HepG2 (cell line): ENCODE measurements around the gene TRUB1. TPM values are rescaled to one million over a fixed set of nuclear protein-coding genes. Genes with fewer than 3 reads are reported as not detected.

ENCODE experiments used
- ATAC-seq: fragments of 200-7000 bp; cut with Tn5 transposase; 3 replicates; pipeline ENCODE4 v1.9.1; 2020; ENCODE audit warnings: mild to moderate bottlenecking, moderate library complexity
- BruUV-seq: library from RNA; stranded (reverse); fragments of 400-500 nt; replicated peaks from 2 replicates; lab custom pipeline; 2021; lab: Mats Ljungman, UMichigan
- CTCF ChIA-PET: fragments of 300-600 bp; formaldehyde crosslinking; extraction: SDS; loops from one replicate; lab custom pipeline; 2021; ENCODE audit warnings: low total read pairs, inconsistent platforms, low intra/inter-chr PET ratio; lab: Yijun Ruan, JAX
- POLR2A ChIA-PET: fragments of 350-600 bp; sonication (Branson Sonifier 250); formaldehyde crosslinking; loops from one replicate; lab custom pipeline; 2020; ENCODE audit warnings: antibody characterized with exemption, inconsistent platforms; lab: Yijun Ruan, JAX
- DNase-seq: peaks from one replicate; pipeline ENCODE4 v3.0.0-alpha.2; 2015; ENCODE audit warnings: low spot score
- FAIRE-seq: peaks from 3 replicates; lab custom pipeline; 2011; peaks lifted over from hg19 to GRCh38; lab: Jason Lieb, UNC
- H2AFZ ChIP-seq: one replicate; pipeline ENCODE4 v1.6.1; 2011; ENCODE audit warnings: low read length, inconsistent platforms
- H3K27ac ChIP-seq: fragments of 300-600 bp; 3 replicates; pipeline ENCODE4 v1.8.0; 2011; ENCODE audit warnings: mixed run types, mild to moderate bottlenecking, mixed read lengths, low read length, inconsistent platforms; ENCODE audit not compliant: insufficient read depth; ENCODE audit errors: extremely low read length
- H3K27me3 ChIP-seq, 2 experiments: fragments of 200-600 bp in 1 of 2; 2 replicates in 1 of 2; 3 replicates in 1 of 2; pipeline versions ENCODE4 v1.6.0 to v1.8.0; 2011; ENCODE audit warnings: low read length in 2 of 2, mild to moderate bottlenecking in 2 of 2, moderate library complexity in 2 of 2, inconsistent platforms in 1 of 2; ENCODE audit not compliant: insufficient read depth in 2 of 2, control insufficient read depth in 1 of 2
- H3K36me3 ChIP-seq, 2 experiments: fragments of 200-600 bp in 1 of 2; replicated peaks in 1 of 2; 2 replicates in 1 of 2; 3 replicates in 1 of 2; pipeline versions ENCODE4 v1.5.1 to v1.8.0; 2011; ENCODE audit warnings: low read length in 2 of 2, inconsistent platforms in 1 of 2; ENCODE audit not compliant: insufficient read depth in 2 of 2, control insufficient read depth in 1 of 2
- H3K4me1 ChIP-seq: 2 replicates; pipeline ENCODE4 v1.5.1; 2012; ENCODE audit warnings: low read length, inconsistent platforms; ENCODE audit not compliant: insufficient read depth
- H3K4me2 ChIP-seq: 2 replicates; pipeline ENCODE4 v1.6.0; 2011; ENCODE audit warnings: low read depth, low read length, inconsistent platforms
- H3K4me3 ChIP-seq, 3 experiments: fragments of 200-600 bp in 1 of 3; sonication (generic), shearing (Covaris generic) in 1 of 3; replicated peaks in 1 of 3; 2 replicates each; pipeline ENCODE4 v1.5.1; 2011 to 2016; ENCODE audit warnings: low read length in 3 of 3, inconsistent platforms in 2 of 3, low read depth in 2 of 3, mild to moderate bottlenecking in 2 of 3, control low read depth in 1 of 3, mixed read lengths in 1 of 3; ENCODE audit not compliant: insufficient read depth in 1 of 3
- H3K79me2 ChIP-seq: one replicate; pipeline ENCODE4 v1.6.1; 2011; ENCODE audit warnings: low read length, inconsistent platforms; ENCODE audit not compliant: insufficient read depth
- H3K9ac ChIP-seq: 2 replicates; pipeline ENCODE4 v1.6.0; 2011; ENCODE audit warnings: mild to moderate bottlenecking, low read depth, low read length, inconsistent platforms; ENCODE audit not compliant: insufficient read depth
- H3K9me3 ChIP-seq: 2 replicates; pipeline ENCODE4 v1.5.1; 2012; ENCODE audit warnings: mild to moderate bottlenecking, low read length
- H4K20me1 ChIP-seq: 2 replicates; pipeline ENCODE4 v1.6.0; 2011; ENCODE audit warnings: inconsistent platforms, mild to moderate bottlenecking, low read length, moderate library complexity; ENCODE audit not compliant: insufficient read depth
- DRAP1 ChIP-seq: IDR thresholded peaks from 2 replicates; pipeline ENCODE4 v1.6.1; 2016; ENCODE audit warnings: missing genetic modification reagents, missing compliant biosample characterization
- KLF6 ChIP-seq: IDR thresholded peaks from 2 replicates; pipeline ENCODE4 v1.8.0; 2016; ENCODE audit warnings: missing biosample characterization, missing genetic modification reagents
- MYNN ChIP-seq: sonication (generic); formaldehyde crosslinking; IDR thresholded peaks from 2 replicates; pipeline ENCODE4 v1.4.0; 2020; ENCODE audit warnings: mild to moderate bottlenecking, low read depth, missing genetic modification reagents
- PBX3 ChIP-seq: sonication (generic); formaldehyde crosslinking; IDR thresholded peaks from 2 replicates; pipeline ENCODE4 v1.8.1; 2023; ENCODE audit warnings: missing genetic modification reagents, inconsistent platforms, borderline replicate concordance
- SRSF1 ChIP-seq: fragments of 200-400 bp; formaldehyde crosslinking; optimal IDR thresholded peaks from 2 replicates; pipeline ENCODE3; 2017; ENCODE audit warnings: mild to moderate bottlenecking, low read depth, low read length, moderate library complexity
- TBP ChIP-seq: sonication (generic); formaldehyde crosslinking; IDR thresholded peaks from 2 replicates; pipeline ENCODE4 v1.5.0; 2020; ENCODE audit warnings: missing genetic modification reagents
- TMF1 ChIP-seq: sonication (generic); formaldehyde crosslinking; IDR thresholded peaks from 2 replicates; pipeline ENCODE4 v1.8.1; 2022; ENCODE audit warnings: low read depth, missing genetic modification reagents
- ZBTB26 ChIP-seq: IDR thresholded peaks from 2 replicates; pipeline ENCODE4 v1.6.1; 2016; ENCODE audit warnings: missing compliant biosample characterization, missing genetic modification reagents, borderline replicate concordance
- ZBTB39 ChIP-seq: sonication (generic); formaldehyde crosslinking; IDR thresholded peaks from 2 replicates; pipeline ENCODE4 v1.5.0; 2020; ENCODE audit warnings: missing genetic modification reagents
- ZNF234 ChIP-seq: sonication (generic); formaldehyde crosslinking; conservative IDR thresholded peaks from 2 replicates; pipeline ENCODE4 v1.5.1; 2020; ENCODE audit warnings: mild to moderate bottlenecking, missing genetic modification reagents
- ZNF256 ChIP-seq: sonication (generic); formaldehyde crosslinking; conservative IDR thresholded peaks from 2 replicates; pipeline ENCODE4 v1.4.0; 2020; ENCODE audit warnings: missing genetic modification reagents
- ZNF552 ChIP-seq: sonication (generic); formaldehyde crosslinking; IDR thresholded peaks from 2 replicates; pipeline ENCODE4 v1.9.0; 2022; ENCODE audit warnings: missing genetic modification reagents, mild to moderate bottlenecking, borderline replicate concordance
- ZNF557 ChIP-seq: sonication (generic); formaldehyde crosslinking; IDR thresholded peaks from 2 replicates; pipeline ENCODE4 v1.4.0; 2020; ENCODE audit warnings: missing genetic modification reagents
- ZNF678 ChIP-seq: sonication (generic); formaldehyde crosslinking; IDR thresholded peaks from 2 replicates; pipeline ENCODE4 v1.4.0; 2020; ENCODE audit warnings: mild to moderate bottlenecking, missing genetic modification reagents
- ZNF724P ChIP-seq: sonication (generic); formaldehyde crosslinking; IDR thresholded peaks from 2 replicates; pipeline ENCODE4 v1.8.0; 2022; ENCODE audit warnings: missing genetic modification reagents, borderline replicate concordance
- ZNF839 ChIP-seq: sonication (generic); formaldehyde crosslinking; IDR thresholded peaks from 2 replicates; pipeline ENCODE4 v1.4.0; 2020; ENCODE audit warnings: missing genetic modification reagents, mild to moderate bottlenecking, borderline replicate concordance
- WGBS: methylation state at CpG from one replicate; pipeline ENCODE4 v1.1.6; 2017; ENCODE audit warnings: low lambda C conversion rate; 5-methylcytosine and 5-hydroxymethylcytosine counted together
- in situ Hi-C: cut with HindIII; loops from 2 replicates; pipeline ENCODE4 v1.10.0; 2017; ENCODE audit warnings: low pct_unique_long_range_greater_than_20kb; ENCODE audit not compliant: extremely low pct_ligation_motif_present
- intact Hi-C: fragments of 100-400 bp; cut with micrococcal nuclease; formaldehyde crosslinking; loops from one replicate; pipeline ENCODE4 v1.10.0; 2022; ENCODE audit not compliant: unreplicated experiment
- polyA plus RNA-seq, 8 experiments: library from polyadenylated mRNA; depleted of rRNA in 3 of 8; stranded (reverse) in 7 of 8; unstranded in 1 of 8; fragments of >200 nt; fragmentation: Illumina TruSeq in 4 of 8; extraction: Trizol in 4 of 8; gene quantifications; 2 replicates each; pipeline versions ENCODE4 v1.2.1 to v1.2.3, GENCODE V29; 2011 to 2016; ENCODE audit warnings: low read depth in 4 of 8, missing spikeins in 1 of 8, mixed read lengths in 1 of 8; ENCODE audit not compliant: insufficient read depth in 1 of 8
- total RNA-seq, 5 experiments: library from RNA; depleted of rRNA; stranded (reverse); fragments of >200 nt; fragmentation: Illumina TruSeq; extraction: Trizol; gene quantifications; 2 replicates each; pipeline ENCODE4 v1.2.3, GENCODE V29; 2016; ENCODE audit warnings: low read depth in 1 of 5
- TF ChIP-seq, protein P1 (sequence below): sonication (generic); formaldehyde crosslinking; IDR thresholded peaks from 2 replicates; pipeline ENCODE4 v1.4.0; 2020; ENCODE audit warnings: missing genetic modification reagents

The TRUB1 gene
- total and polyA plus RNA-seq, 2 of the 13 experiments (the other 11 are each of a cell fraction or from before 2014, with no cell fraction given) = 10.6 to 38.9 TPM

DNA sequence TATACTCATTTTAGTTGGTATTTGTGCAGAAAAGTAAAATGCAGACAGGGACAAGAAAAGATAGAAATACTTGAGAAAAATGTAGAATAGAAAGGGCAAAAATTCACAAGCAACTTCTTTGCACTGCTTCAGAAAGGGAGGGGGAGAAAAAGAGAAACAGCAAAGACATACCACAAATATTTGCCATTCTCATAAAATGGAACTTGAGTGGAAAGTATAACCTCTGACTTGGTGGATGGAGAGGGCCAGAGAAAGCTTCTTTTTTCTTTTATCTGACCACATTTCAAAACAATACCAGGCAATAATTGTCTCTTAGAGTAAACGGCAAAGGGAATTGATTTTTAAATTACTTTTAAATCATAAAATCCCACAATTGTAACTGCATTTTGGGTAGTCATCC is 35.8 kb upstream of the TRUB1 start:
- no peak overlapping the region for H3K27ac ChIP-seq
- DNase-seq = no peak
- WGBS = 3% methylated on average over 1 of the region's 1 CpG

More for the DNA sequence above, 35.8 kb upstream of the TRUB1 start:
- intact Hi-C loops = no loop called here
- Histone ChIP-seq H3K36me3 (no peaks in the 10 kb centered on the region), H3K4me3 (no peak overlapping the region), H3K4me2 (no peak overlapping the region), H3K9ac (no peak overlapping the region), H3K27me3 (no peaks in the 10 kb centered on the region), H3K4me1 (peaks cover 14% of the 10 kb centered on the region), H3K9me3 (no peaks in the 10 kb centered on the region), H2AFZ (no peak overlapping the region), H3K79me2 (no peaks in the 10 kb centered on the region), H4K20me1 (no peaks in the 10 kb centered on the region)
- ChIA-PET CTCF (no interaction called here), POLR2A (no interaction called here)
- FAIRE-seq (no peak), ATAC-seq (no peak)
- in situ Hi-C loops = no loop called here
- no TSS peak for BruUV-seq
- no peak for TF ChIP-seq DRAP1
- TF ChIP-seq ZNF678 (CRISPR knock-in tag) = no peak
- TF ChIP-seq KLF6 (CRISPR knock-in tag) = no peak
- TF ChIP-seq, protein P1, sequence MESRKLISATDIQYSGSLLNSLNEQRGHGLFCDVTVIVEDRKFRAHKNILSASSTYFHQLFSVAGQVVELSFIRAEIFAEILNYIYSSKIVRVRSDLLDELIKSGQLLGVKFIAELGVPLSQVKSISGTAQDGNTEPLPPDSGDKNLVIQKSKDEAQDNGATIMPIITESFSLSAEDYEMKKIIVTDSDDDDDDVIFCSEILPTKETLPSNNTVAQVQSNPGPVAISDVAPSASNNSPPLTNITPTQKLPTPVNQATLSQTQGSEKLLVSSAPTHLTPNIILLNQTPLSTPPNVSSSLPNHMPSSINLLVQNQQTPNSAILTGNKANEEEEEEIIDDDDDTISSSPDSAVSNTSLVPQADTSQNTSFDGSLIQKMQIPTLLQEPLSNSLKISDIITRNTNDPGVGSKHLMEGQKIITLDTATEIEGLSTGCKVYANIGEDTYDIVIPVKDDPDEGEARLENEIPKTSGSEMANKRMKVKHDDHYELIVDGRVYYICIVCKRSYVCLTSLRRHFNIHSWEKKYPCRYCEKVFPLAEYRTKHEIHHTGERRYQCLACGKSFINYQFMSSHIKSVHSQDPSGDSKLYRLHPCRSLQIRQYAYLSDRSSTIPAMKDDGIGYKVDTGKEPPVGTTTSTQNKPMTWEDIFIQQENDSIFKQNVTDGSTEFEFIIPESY = no peak
- no peak for TF ChIP-seq MYNN (CRISPR knock-in tag)
- no peak for TF ChIP-seq ZBTB26 (CRISPR knock-in tag)
- TF ChIP-seq SRSF1 = no peak
- TF ChIP-seq ZNF552 = no peak
- no peak for TF ChIP-seq ZNF839 (CRISPR knock-in tag)
- no peak for TF ChIP-seq ZNF557
- no peak for TF ChIP-seq TMF1
- TF ChIP-seq PBX3 = no peak
- no peak for TF ChIP-seq ZNF234 (CRISPR knock-in tag)
- TF ChIP-seq ZBTB39 (CRISPR knock-in tag) = no peak
- TF ChIP-seq ZNF724P = no peak
- no peak for TF ChIP-seq TBP
- TF ChIP-seq ZNF256 (CRISPR knock-in tag) = no peak
